ENCODE results near the gene GUCA1A.

GRCh38 chr6:42176981-42177380 is 3.8 kb downstream of the GUCA1A start:
- TF ChIP-seq CTCF (IDR thresholded peaks at IDR 0.05): no peak
- TF ChIP-seq POLR2A (IDR thresholded peaks at IDR 0.05): no peak
